ENCODE data around the gene ARPC5.
"Not testable (repeated sequence)": the region's sequence is repeated elsewhere in the genome, so short reads cannot be mapped to it uniquely, and the experiment has no call there.

Gene ARPC5

GRCh38 chr1:183646776-183647175 lies 11.2 kb upstream of the ARPC5 start:
- DNase-seq (ENCODE audit: low read depth, low spot score), result no peak

- no peak for DNase-seq (ENCODE audit: low read depth, low spot score)
Measured at GRCh38 chr1:183645531-183645930, 9.9 kb upstream of the ARPC5 start.

GRCh38 chr1:183642166-183642565 lies 6.6 kb upstream of the ARPC5 start:
- DNase-seq (ENCODE audit: low read depth, low spot score), result no peak

- no peak for DNase-seq (ENCODE audit: low read depth, low spot score)
Measured at GRCh38 chr1:183640193-183640592, 4.6 kb upstream of the ARPC5 start.

GRCh38 chr1:183638649-183639387 lies 3.2 kb upstream of the ARPC5 start:
- no peak for DNase-seq (ENCODE audit: low read depth, low spot score)

GRCh38 chr1:183636783-183637182 lies 1.2 kb upstream of the ARPC5 start:
- DNase-seq (ENCODE audit: low read depth, low spot score), result no peak

GRCh38 chr1:183636334-183636682 lies 725 bp upstream of the ARPC5 start:
- no peak for DNase-seq (ENCODE audit: low read depth, low spot score)

GRCh38 chr1:183635099-183635605 lies 431 bp downstream of the ARPC5 start:
- no peak for DNase-seq (ENCODE audit: low read depth, low spot score)

GRCh38 chr1:183634429-183635065 lies 1.0 kb downstream of the ARPC5 start:
- DNase-seq (ENCODE audit: low read depth, low spot score), result no peak

- DNase-seq (ENCODE audit: low read depth, low spot score), result peak; percentile 27
Measured at GRCh38 chr1:183633676-183634343, 1.8 kb downstream of the ARPC5 start.

- no peak for DNase-seq (ENCODE audit: low read depth, low spot score)
Measured at GRCh38 chr1:183632964-183633363, 2.6 kb downstream of the ARPC5 start.

- no peak for DNase-seq (ENCODE audit: low read depth, low spot score)
Measured at GRCh38 chr1:183632114-183632513, 3.5 kb downstream of the ARPC5 start.

GRCh38 chr1:183630748-183631147 lies 4.8 kb downstream of the ARPC5 start:
- no peak for DNase-seq (ENCODE audit: low read depth, low spot score)

- DNase-seq (ENCODE audit: low read depth, low spot score), result no peak
Measured at GRCh38 chr1:183628537-183628936, 7.0 kb downstream of the ARPC5 start.

- not testable (repeated sequence) for DNase-seq (ENCODE audit: low read depth, low spot score)
Measured at GRCh38 chr1:183626236-183626635, 9.3 kb downstream of the ARPC5 start.

- peak; percentile 56 for DNase-seq (ENCODE audit: low read depth, low spot score)
Measured at GRCh38 chr1:183622884-183623785, 12.4 kb downstream of the ARPC5 start.

GRCh38 chr1:183622013-183622412 lies 13.6 kb downstream of the ARPC5 start:
- no peak for DNase-seq (ENCODE audit: low read depth, low spot score)

- no peak for DNase-seq (ENCODE audit: low read depth, low spot score)
Measured at GRCh38 chr1:183620311-183620710, 15.3 kb downstream of the ARPC5 start.

GRCh38 chr1:183619781-183620180 lies 15.8 kb downstream of the ARPC5 start:
- DNase-seq (ENCODE audit: low read depth, low spot score), result no peak

- not testable (repeated sequence) for DNase-seq (ENCODE audit: low read depth, low spot score)
Measured at GRCh38 chr1:183618202-183618601, 17.4 kb downstream of the ARPC5 start.

- not testable (repeated sequence) for DNase-seq (ENCODE audit: low read depth, low spot score)
Measured at GRCh38 chr1:183612975-183613374, 22.6 kb downstream of the ARPC5 start.

- no peak for DNase-seq (ENCODE audit: low read depth, low spot score)
Measured at GRCh38 chr1:183612407-183612806, 23.2 kb downstream of the ARPC5 start.
